SK-MEL-5 (cell line): ENCODE data around the gene PPP2R3B. TPM values are rescaled to one million over a fixed set of nuclear protein-coding genes. Genes with fewer than 3 reads are reported as not detected.
"Not testable (repeated sequence)": the region's sequence is repeated elsewhere in the genome, so short reads cannot be mapped to it uniquely, and the experiment has no call there.

ENCODE experiments used
- DNase-seq: peaks from one replicate; pipeline ENCODE4 v3.0.0-alpha.2; 2016; ENCODE audit warnings: low read depth, low spot score
- in situ Hi-C: cut with HindIII; loops from 2 replicates; pipeline ENCODE4 v1.10.0; 2016; ENCODE audit warnings: low sequenced_read_pairs, high pct_unique_total_duplicates, low pct_unique_long_range_greater_than_20kb
- total RNA-seq: library from RNA; depleted of rRNA; stranded (reverse); fragments of >200 nt; shearing (Covaris generic); gene quantifications from 2 replicates; pipeline ENCODE4 v1.2.3, GENCODE V29; 2014

PPP2R3B gene
- total RNA-seq, 1 experiment from 2014 or later, result 6.1 TPM

DNA sequence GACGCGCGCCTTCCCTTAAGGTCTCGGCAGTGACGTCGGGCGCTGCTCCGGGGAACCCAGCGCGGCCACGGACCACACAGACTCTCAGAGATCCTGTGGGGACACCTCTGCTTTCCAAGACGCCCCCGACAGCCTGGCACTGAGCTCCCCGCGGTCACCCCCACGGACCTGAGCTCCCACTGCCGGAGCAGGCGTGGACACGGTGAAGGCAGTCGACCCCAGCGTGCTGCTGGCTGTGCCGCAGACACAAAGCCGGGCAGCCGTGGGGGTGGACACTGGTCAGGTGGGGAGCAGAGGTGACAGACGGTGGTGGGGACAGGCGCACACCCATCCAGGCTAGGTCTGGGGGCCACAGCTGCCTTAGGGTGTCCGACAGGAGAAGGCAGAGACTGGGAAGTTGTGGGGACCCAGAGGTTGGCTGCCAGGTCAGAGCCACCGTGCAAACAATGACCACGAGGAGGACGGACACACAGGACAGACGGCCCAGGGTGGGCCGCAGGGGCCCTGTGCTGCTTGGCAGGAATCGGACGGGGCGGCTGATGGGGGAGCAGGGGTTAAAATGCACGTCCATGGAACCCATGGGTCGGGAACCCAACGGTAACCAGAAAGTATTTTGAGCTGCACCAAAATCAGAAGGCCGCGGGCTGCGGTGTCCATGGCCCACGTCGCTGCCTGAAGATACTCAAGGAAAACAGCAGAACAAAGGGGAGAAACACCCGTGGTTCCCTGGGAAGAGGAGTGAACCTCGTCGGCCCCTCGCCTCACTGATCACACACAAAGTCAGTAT is 51.5 kb downstream of the PPP2R3B start:
- in situ Hi-C loops, result no loop called here
- DNase-seq, result no peak

- DNase-seq, result no peak
Measured at GRCh38 chrX:334331-334891, 52.3 kb downstream of the PPP2R3B start.

GRCh38 chrX:333611-334311 is 52.9 kb downstream of the PPP2R3B start:
- in situ Hi-C loops, result no loop called here
- no peak for DNase-seq

More at GRCh38 chrX:334331-334891, 52.3 kb downstream of the PPP2R3B start:
- in situ Hi-C loops, result no loop called here

GRCh38 chrX:332916-333610 is 53.6 kb downstream of the PPP2R3B start:
- in situ Hi-C loops, result no loop called here
- DNase-seq, result no peak

- no peak for DNase-seq
- in situ Hi-C loops, result no loop called here
Measured at GRCh38 chrX:332496-332860, 54.2 kb downstream of the PPP2R3B start.

GRCh38 chrX:331825-332495 is 54.7 kb downstream of the PPP2R3B start:
- no peak for DNase-seq
- in situ Hi-C loops, result no loop called here

DNA sequence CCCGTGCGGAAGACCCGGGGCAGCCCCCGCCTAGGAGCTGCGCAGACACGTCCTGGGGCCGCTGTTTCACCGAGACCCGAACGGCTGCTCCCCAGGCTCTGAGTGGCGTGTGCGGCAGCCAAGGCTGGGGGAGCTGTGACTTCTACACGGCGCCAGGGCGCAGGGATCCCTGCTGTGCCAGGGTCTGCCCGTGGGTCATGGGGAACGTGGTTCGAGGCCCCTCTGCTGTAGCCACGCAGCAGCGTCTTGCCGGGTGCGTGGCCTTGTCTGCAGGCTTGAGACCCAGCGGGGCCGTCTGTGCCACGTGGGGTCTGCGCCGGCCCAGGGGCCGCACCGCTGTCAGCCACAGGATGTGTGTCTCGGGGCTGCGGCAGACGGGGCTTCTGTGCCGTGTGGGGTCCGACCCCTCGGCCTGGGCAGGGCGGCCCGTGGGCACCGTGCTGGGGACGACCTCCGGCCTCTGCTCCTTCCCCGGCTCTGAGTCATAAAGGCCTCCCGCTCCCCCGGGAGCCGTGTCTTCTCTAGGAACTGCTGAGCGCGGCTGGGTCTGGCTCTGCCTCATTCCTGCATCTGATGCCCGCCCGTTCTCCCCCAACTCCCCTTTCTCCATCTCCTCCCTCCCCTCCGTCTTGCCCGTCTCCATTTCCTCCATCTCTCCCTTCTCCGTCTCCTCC is 55.4 kb downstream of the PPP2R3B start:
- DNase-seq, result no peak

DNA sequence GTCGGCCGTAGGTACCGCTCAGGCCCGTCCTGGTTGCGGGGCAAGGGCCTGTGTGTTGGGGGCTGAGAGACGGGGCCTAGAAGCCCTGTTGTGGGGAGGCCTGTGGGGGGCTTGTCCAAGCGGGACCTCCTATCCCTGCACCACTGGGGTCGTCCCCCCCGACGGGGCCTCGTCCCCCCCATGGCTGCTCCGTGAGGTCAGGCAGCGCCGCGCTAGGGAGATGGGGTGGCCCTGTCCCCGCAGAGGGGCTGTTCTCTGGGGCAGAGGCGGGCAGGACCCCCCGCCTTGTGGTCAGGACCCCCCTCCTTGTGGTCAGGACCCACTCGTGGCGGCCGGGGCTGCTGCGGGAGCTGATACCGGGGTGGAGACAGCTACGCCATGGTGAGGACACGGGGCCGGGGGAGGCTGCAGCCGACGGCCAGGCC is 56.0 kb downstream of the PPP2R3B start:
- in situ Hi-C loops, result no loop called here
- DNase-seq, result no peak

More for the DNA sequence above, 55.4 kb downstream of the PPP2R3B start:
- in situ Hi-C loops, result no loop called here

- DNase-seq, in situ Hi-C loops: not testable (repeated sequence)
Measured at GRCh38 chrX:330141-330725, 56.5 kb downstream of the PPP2R3B start.

DNA sequence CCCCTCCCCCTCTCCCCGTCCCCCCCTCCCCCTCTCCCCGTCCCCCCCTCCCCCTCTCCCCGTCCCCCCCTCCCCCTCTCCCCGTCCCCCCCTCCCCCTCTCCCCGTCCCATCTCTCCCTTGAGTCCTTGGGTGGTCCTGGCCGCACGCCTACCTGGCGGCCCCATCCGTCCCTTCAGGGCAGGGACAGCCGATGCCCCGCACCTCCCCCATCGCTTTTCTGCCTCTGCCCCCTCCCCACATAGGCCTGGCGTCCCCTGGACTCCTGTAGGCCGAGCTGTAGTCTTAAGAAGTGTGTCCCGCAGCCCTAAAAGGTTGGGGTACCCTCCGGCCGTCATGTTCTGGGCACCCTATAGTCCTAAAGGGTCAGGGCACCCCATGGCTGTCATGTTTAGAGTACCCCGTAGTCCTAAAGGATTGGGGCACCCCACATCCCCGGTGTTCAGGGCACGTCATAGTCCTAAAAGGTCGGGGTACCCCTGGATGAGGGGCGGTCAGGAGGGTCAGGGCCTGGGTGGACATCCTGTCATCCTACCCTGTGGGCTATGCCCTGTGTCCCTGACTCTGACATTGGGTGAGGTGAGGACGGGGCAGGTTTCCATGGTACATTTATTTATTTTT is 57.3 kb downstream of the PPP2R3B start:
- no peak for DNase-seq
- in situ Hi-C loops, result no loop called here

DNA sequence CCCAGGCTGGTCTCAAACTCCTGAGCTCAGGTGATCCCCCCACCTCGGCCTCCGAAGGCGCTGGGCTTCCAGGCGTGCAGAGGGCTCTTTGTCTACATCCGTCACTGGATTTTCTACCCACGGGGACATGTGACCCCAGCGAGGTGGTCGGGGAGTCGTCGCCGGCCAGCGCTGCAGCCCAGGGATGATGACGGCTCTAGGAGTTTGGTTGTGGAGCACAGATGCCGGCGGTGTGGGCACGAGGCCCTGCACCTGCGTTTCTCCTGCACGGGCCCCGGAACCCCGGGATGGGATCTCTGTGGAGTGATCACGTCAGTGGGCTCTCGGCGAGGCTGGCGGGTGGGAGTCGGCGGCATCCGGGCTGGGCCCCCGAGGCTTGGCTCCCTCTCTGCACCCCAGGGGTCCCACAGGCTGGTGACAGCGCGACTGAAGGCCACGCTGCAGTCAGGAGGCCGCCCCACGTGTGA is 59.0 kb downstream of the PPP2R3B start:
- in situ Hi-C loops, result no loop called here
- no peak for DNase-seq

- in situ Hi-C loops, DNase-seq: not testable (repeated sequence)
Measured at GRCh38 chrX:324664-325063, 62.0 kb downstream of the PPP2R3B start.

GRCh38 chrX:323721-324628 is 62.7 kb downstream of the PPP2R3B start:
- in situ Hi-C loops, result no loop called here
- peak; percentile 47 for DNase-seq

GRCh38 chrX:320126-320783 is 66.5 kb downstream of the PPP2R3B start:
- DNase-seq, result no peak
- in situ Hi-C loops, result no loop called here

GRCh38 chrX:319579-320125 is 67.1 kb downstream of the PPP2R3B start:
- DNase-seq, result no peak
- in situ Hi-C loops, result no loop called here
